VCaP (cell line): Measurements from ENCODE around the gene FAM168A.

Experiments
- H3K27ac ChIP-seq: fragments of 450-650 bp; 2 replicates; pipeline ENCODE4 v1.5.1; 2017
- CTCF ChIP-seq: fragments of 450-650 bp; conservative IDR thresholded peaks from 2 replicates; pipeline ENCODE4 v1.5.1; 2017; ENCODE audit warnings: mild to moderate bottlenecking, moderate library complexity

The FAM168A gene

GRCh38 chr11:73355109-73355508 lies 242.8 kb downstream of the FAM168A start:
- TF ChIP-seq CTCF: no peak
- no peak overlapping the region for H3K27ac ChIP-seq

GRCh38 chr11:73353422-73353821 lies 244.5 kb downstream of the FAM168A start:
- H3K27ac ChIP-seq: no peak overlapping the region
- TF ChIP-seq CTCF: no peak

- peak; percentile 100 for TF ChIP-seq CTCF
- H3K27ac ChIP-seq: no peak overlapping the region
Observed at GRCh38 chr11:73350908-73351636, 246.8 kb downstream of the FAM168A start.
